ENCODE measurements around the gene WDR72. TPM values are rescaled to one million over a fixed set of nuclear protein-coding genes. Genes with fewer than 3 reads are reported as not detected.

Gene WDR72
- total RNA-seq, 3 donors from 2014 or later (not counting 1 experiment from before 2014, with no cell fraction given): 1.6 TPM; not detected in 2

GRCh38 chr15:53713218-53713617, 46.2 kb downstream of the WDR72 start:
- Histone ChIP-seq H3K4me3 (ENCODE audit: low read length) (no peak overlapping the region), H3K9me3 (ENCODE audit: control insufficient read depth, insufficient read depth, low read length) (no peaks in the 10 kb centered on the region), H3K36me3 (ENCODE audit: control insufficient read depth, insufficient read depth, low read length) (no peaks in the 10 kb centered on the region), H3K27ac (ENCODE audit: low read length) (no peak overlapping the region), H3K4me1 (ENCODE audit: control insufficient read depth, insufficient read depth, low read length) (no peaks in the 10 kb centered on the region), H3K27me3 (ENCODE audit: control insufficient read depth, insufficient read depth, low read length) (no peaks in the 10 kb centered on the region)
- no peaks in the 10 kb centered on the region for H3K9me3 Mint-ChIP-seq
- intact Hi-C loops (cut with micrococcal nuclease): no loop called here
- WGBS (ENCODE audit: insufficient coverage): 97% methylated on average over 5 of the region's 6 CpGs
- no peak for ATAC-seq
- no peaks in the 10 kb centered on the region for H3K27me3 Mint-ChIP-seq (ENCODE audit: low read depth in 2 of 2)
- DNase-seq: no peak
- no peaks in the 10 kb centered on the region for H3K36me3 Mint-ChIP-seq
- no peak for TF ChIP-seq CTCF (IDR thresholded peaks at IDR 0.05)
- no peak overlapping the region for H3K27ac Mint-ChIP-seq
- H3K4me3 Mint-ChIP-seq: no peak overlapping the region
- no peaks in the 10 kb centered on the region for H3K4me1 Mint-ChIP-seq

- Mint-ChIP-seq H3K36me3 (no peaks in the 10 kb centered on the region), H3K27ac (no peak overlapping the region), H3K4me3 (no peak overlapping the region), H3K4me1 (no peaks in the 10 kb centered on the region), H3K27me3 (ENCODE audit: low read depth in 2 of 2) (peaks cover 0 to 4% of the 10 kb centered on the region in 2 donors), H3K9me3 (peaks cover 3 to 4% of the 10 kb centered on the region in 2 donors)
- Histone ChIP-seq H3K4me3 (ENCODE audit: low read length) (no peak overlapping the region), H3K4me1 (ENCODE audit: control insufficient read depth, insufficient read depth, low read length) (no peaks in the 10 kb centered on the region), H3K27me3 (ENCODE audit: control insufficient read depth, insufficient read depth, low read length) (no peaks in the 10 kb centered on the region), H3K9me3 (ENCODE audit: control insufficient read depth, insufficient read depth, low read length) (no peaks in the 10 kb centered on the region), H3K36me3 (ENCODE audit: control insufficient read depth, insufficient read depth, low read length) (no peaks in the 10 kb centered on the region), H3K27ac (ENCODE audit: low read length) (no peak overlapping the region)
- ATAC-seq (no peak), DNase-seq (no peak)
- no peak for TF ChIP-seq CTCF (IDR thresholded peaks at IDR 0.05)
- 79% methylated on average over 2 of the region's 4 CpGs for WGBS (ENCODE audit: insufficient coverage)
- intact Hi-C loops (cut with micrococcal nuclease): no loop called here
These were observed 48.6 kb downstream of the WDR72 start for GRCh38 chr15:53710906-53711305.

GRCh38 chr15:53709821-53710220, 49.6 kb downstream of the WDR72 start:
- DNase-seq (no peak), ATAC-seq (no peak)
- Mint-ChIP-seq H3K4me1 (no peaks in the 10 kb centered on the region), H3K9me3 (peaks cover 3 to 4% of the 10 kb centered on the region in 2 donors), H3K27ac (no peak overlapping the region), H3K36me3 (no peaks in the 10 kb centered on the region), H3K4me3 (no peak overlapping the region), H3K27me3 (ENCODE audit: low read depth in 2 of 2) (peaks cover 0 to 4% of the 10 kb centered on the region in 2 donors)
- Histone ChIP-seq H3K4me1 (ENCODE audit: control insufficient read depth, insufficient read depth, low read length) (no peaks in the 10 kb centered on the region), H3K27ac (ENCODE audit: low read length) (no peak overlapping the region), H3K9me3 (ENCODE audit: control insufficient read depth, insufficient read depth, low read length) (no peaks in the 10 kb centered on the region), H3K4me3 (ENCODE audit: low read length) (no peak overlapping the region), H3K27me3 (ENCODE audit: control insufficient read depth, insufficient read depth, low read length) (no peaks in the 10 kb centered on the region), H3K36me3 (ENCODE audit: control insufficient read depth, insufficient read depth, low read length) (no peaks in the 10 kb centered on the region)
- no peak for TF ChIP-seq CTCF (IDR thresholded peaks at IDR 0.05)
- intact Hi-C loops (cut with micrococcal nuclease): no loop called here
- whole genome bisulfite sequencing (ENCODE audit: insufficient coverage): 71% methylated on average over 1 of the region's 2 CpGs

GRCh38 chr15:53695365-53695764, 64.1 kb downstream of the WDR72 start:
- Mint-ChIP-seq H3K27me3 (ENCODE audit: low read depth in 2 of 2) (no peaks in the 10 kb centered on the region), H3K9me3 (peaks cover 0 to 5% of the 10 kb centered on the region in 2 donors), H3K4me1 (no peaks in the 10 kb centered on the region), H3K27ac (no peak overlapping the region), H3K4me3 (no peak overlapping the region), H3K36me3 (no peaks in the 10 kb centered on the region)
- intact Hi-C loops (cut with micrococcal nuclease): no loop called here
- no peak for TF ChIP-seq CTCF (IDR thresholded peaks at IDR 0.05)
- DNase-seq (no peak), ATAC-seq (no peak)
- H3K36me3 ChIP-seq (ENCODE audit: control insufficient read depth, insufficient read depth, low read length): no peaks in the 10 kb centered on the region
- no peak overlapping the region for H3K4me3 ChIP-seq (ENCODE audit: low read length)
- no peaks in the 10 kb centered on the region for H3K9me3 ChIP-seq (ENCODE audit: control insufficient read depth, insufficient read depth, low read length)
- H3K27ac ChIP-seq (ENCODE audit: low read length): no peak overlapping the region
- no peaks in the 10 kb centered on the region for H3K27me3 ChIP-seq (ENCODE audit: control insufficient read depth, insufficient read depth, low read length)
- WGBS (ENCODE audit: insufficient coverage): 90% methylated on average over 7 of the region's 7 CpGs
- H3K4me1 ChIP-seq (ENCODE audit: control insufficient read depth, insufficient read depth, low read length): no peaks in the 10 kb centered on the region

Measured in natural killer cell (primary cell).